ENCODE data around the gene CCDC117.

CCDC117 gene

GRCh38 chr22:28779833-28780232 lies 7.3 kb downstream of the CCDC117 start:
- no peaks in the 10 kb centered on the region for H3K27me3 Mint-ChIP-seq (ENCODE audit: low read depth)
- peaks cover 4% of the 10 kb centered on the region for H3K4me1 Mint-ChIP-seq
- no peak for TF ChIP-seq CTCF (IDR thresholded peaks at IDR 0.05; ENCODE audit: unreplicated experiment in 3 of 3)
- H3K36me3 Mint-ChIP-seq (ENCODE audit: low read depth): peaks cover 50% of the 10 kb centered on the region
- no peak overlapping the region for H3K4me3 Mint-ChIP-seq
- no peaks in the 10 kb centered on the region for H3K9me3 Mint-ChIP-seq
- H3K27ac Mint-ChIP-seq: peak overlapping the region in 1 of 3 experiments; percentile 35

- Mint-ChIP-seq H3K9me3 (no peaks in the 10 kb centered on the region), H3K4me3 (no peak overlapping the region), H3K27me3 (ENCODE audit: low read depth) (no peaks in the 10 kb centered on the region), H3K27ac (peak overlapping the region in 1 of 3 experiments; percentile 3), H3K4me1 (peaks cover 2% of the 10 kb centered on the region), H3K36me3 (ENCODE audit: low read depth) (peaks cover 51% of the 10 kb centered on the region)
- TF ChIP-seq CTCF (IDR thresholded peaks at IDR 0.05; ENCODE audit: unreplicated experiment in 3 of 3): no peak
These were observed 7.8 kb downstream of the CCDC117 start for GRCh38 chr22:28780296-28780695.

GRCh38 chr22:28783786-28784671 lies 11.5 kb downstream of the CCDC117 start:
- Mint-ChIP-seq H3K4me1 (no peaks in the 10 kb centered on the region), H3K9me3 (no peaks in the 10 kb centered on the region), H3K27ac (peak overlapping the region; percentile 78 to 97 (median 95)), H3K4me3 (peak overlapping the region in 1 of 3 experiments; percentile 48), H3K36me3 (ENCODE audit: low read depth) (peaks cover 66% of the 10 kb centered on the region), H3K27me3 (ENCODE audit: low read depth) (no peaks in the 10 kb centered on the region)
- TF ChIP-seq CTCF (IDR thresholded peaks at IDR 0.05; ENCODE audit: unreplicated experiment in 3 of 3): no peak

GRCh38 chr22:28788601-28789000 lies 16.1 kb downstream of the CCDC117 start:
- peaks cover 61% of the 10 kb centered on the region for H3K36me3 Mint-ChIP-seq (ENCODE audit: low read depth)
- H3K9me3 Mint-ChIP-seq: no peaks in the 10 kb centered on the region
- no peak for TF ChIP-seq CTCF (IDR thresholded peaks at IDR 0.05; ENCODE audit: unreplicated experiment in 3 of 3)
- peak overlapping the region in 1 of 3 experiments; percentile 50 for H3K27ac Mint-ChIP-seq
- H3K4me1 Mint-ChIP-seq: peaks cover 6% of the 10 kb centered on the region
- H3K4me3 Mint-ChIP-seq: no peak overlapping the region
- H3K27me3 Mint-ChIP-seq (ENCODE audit: low read depth): no peaks in the 10 kb centered on the region

- Mint-ChIP-seq H3K27ac (no peak overlapping the region), H3K4me1 (peaks cover 6% of the 10 kb centered on the region)
These were observed 18.6 kb downstream of the CCDC117 start for GRCh38 chr22:28791124-28791523.

More at GRCh38 chr22:28791124-28791523, 18.6 kb downstream of the CCDC117 start:
- Mint-ChIP-seq H3K9me3 (no peaks in the 10 kb centered on the region), H3K4me3 (no peak overlapping the region), H3K27me3 (ENCODE audit: low read depth) (no peaks in the 10 kb centered on the region), H3K36me3 (ENCODE audit: low read depth) (peaks cover 61% of the 10 kb centered on the region)
- no peak for TF ChIP-seq CTCF (IDR thresholded peaks at IDR 0.05; ENCODE audit: unreplicated experiment in 3 of 3)
